ENCODE results near the gene FAXDC2.

DNA sequence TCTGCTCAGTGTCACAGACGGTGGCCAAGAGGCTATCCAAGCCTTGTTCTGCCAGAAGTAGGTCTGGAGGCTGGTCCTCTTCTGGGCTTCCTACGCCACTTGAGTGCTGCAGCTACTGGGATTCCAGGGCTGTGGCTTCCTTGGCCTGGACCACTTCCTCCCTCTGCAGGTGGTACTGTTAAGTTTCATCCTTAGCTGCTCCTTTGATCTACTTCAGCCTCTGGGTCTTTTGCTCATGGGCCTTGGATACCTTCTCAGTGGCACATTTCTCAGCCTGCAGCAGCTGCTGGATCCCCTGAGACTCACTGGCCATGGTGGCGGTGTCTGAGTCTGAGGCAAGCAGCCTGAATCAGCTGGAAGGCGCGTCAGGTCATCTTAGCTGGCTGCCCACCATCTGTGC is 18.3 kb upstream of the FAXDC2 start:
- TF ChIP-seq, protein P1, sequence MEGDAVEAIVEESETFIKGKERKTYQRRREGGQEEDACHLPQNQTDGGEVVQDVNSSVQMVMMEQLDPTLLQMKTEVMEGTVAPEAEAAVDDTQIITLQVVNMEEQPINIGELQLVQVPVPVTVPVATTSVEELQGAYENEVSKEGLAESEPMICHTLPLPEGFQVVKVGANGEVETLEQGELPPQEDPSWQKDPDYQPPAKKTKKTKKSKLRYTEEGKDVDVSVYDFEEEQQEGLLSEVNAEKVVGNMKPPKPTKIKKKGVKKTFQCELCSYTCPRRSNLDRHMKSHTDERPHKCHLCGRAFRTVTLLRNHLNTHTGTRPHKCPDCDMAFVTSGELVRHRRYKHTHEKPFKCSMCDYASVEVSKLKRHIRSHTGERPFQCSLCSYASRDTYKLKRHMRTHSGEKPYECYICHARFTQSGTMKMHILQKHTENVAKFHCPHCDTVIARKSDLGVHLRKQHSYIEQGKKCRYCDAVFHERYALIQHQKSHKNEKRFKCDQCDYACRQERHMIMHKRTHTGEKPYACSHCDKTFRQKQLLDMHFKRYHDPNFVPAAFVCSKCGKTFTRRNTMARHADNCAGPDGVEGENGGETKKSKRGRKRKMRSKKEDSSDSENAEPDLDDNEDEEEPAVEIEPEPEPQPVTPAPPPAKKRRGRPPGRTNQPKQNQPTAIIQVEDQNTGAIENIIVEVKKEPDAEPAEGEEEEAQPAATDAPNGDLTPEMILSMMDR (IDR thresholded peaks at IDR 0.05): no peak
- TF ChIP-seq EP300 (IDR thresholded peaks at IDR 0.05): no peak
- no peak for TF ChIP-seq POLR2A (IDR thresholded peaks at IDR 0.05)

Measured in ovary (tissue), 3 donors.